IMR-90 (cell line): ENCODE data around the gene NEDD1. TPM values are rescaled to one million over a fixed set of nuclear protein-coding genes. Genes with fewer than 3 reads are reported as not detected.

Experiments used
- ATAC-seq: fragments of 200-7000 bp; cut with Tn5 transposase; 2 replicates; pipeline ENCODE4 v1.9.1; 2020; ENCODE audit warnings: low read depth, mild to moderate bottlenecking, moderate library complexity
- BruUV-seq: library from RNA; stranded (reverse); fragments of 400-500 nt; replicated peaks from 2 replicates; lab custom pipeline; 2021; lab: Mats Ljungman, UMichigan
- CTCF ChIA-PET: fragments of 300-600 bp; formaldehyde crosslinking; extraction: SDS; loops from one replicate; lab custom pipeline; 2021; ENCODE audit warnings: antibody characterized with exemption; lab: Yijun Ruan, JAX
- POLR2A ChIA-PET: fragments of 300-600 bp; sonication (Branson Sonifier 250); formaldehyde crosslinking; loops from one replicate; lab custom pipeline; 2022; ENCODE audit warnings: antibody characterized with exemption; ENCODE audit not compliant: unreplicated experiment; lab: Charles Lee
- DNase-seq: peaks from one replicate; pipeline ENCODE4 v3.0.0; 2013
- H2AFZ ChIP-seq: replicated peaks from 2 replicates; pipeline ENCODE3; 2013; ENCODE audit warnings: low read length, mild to moderate bottlenecking; ENCODE audit not compliant: poor library complexity
- H2AK5ac ChIP-seq: 2 replicates; pipeline ENCODE4 v1.6.1; 2013; ENCODE audit warnings: low read depth, low read length, inconsistent platforms
- H2AK9ac ChIP-seq: replicated peaks from 2 replicates; pipeline ENCODE3; 2013; ENCODE audit warnings: mild to moderate bottlenecking, low read depth, low read length, moderate library complexity; ENCODE audit not compliant: poor library complexity
- H2BK120ac ChIP-seq: 2 replicates; pipeline ENCODE4 v1.6.1; 2013; ENCODE audit warnings: low read depth, low read length, inconsistent platforms
- H2BK15ac ChIP-seq: 3 replicates; pipeline ENCODE4 v1.6.1; 2013; ENCODE audit warnings: low read depth, low read length, inconsistent platforms
- H2BK20ac ChIP-seq: 2 replicates; pipeline ENCODE4 v1.6.1; 2013; ENCODE audit warnings: low read depth, mild to moderate bottlenecking, inconsistent platforms, low read length, moderate library complexity
- H2BK5ac ChIP-seq: 2 replicates; pipeline ENCODE4 v1.6.1; 2013; ENCODE audit warnings: mild to moderate bottlenecking, low read depth, low read length, inconsistent platforms; ENCODE audit not compliant: poor library complexity, severe bottlenecking
- H3K14ac ChIP-seq: replicated peaks from 2 replicates; pipeline ENCODE4 v1.6.1; 2013; ENCODE audit warnings: low read depth, low read length, inconsistent platforms
- H3K18ac ChIP-seq: 2 replicates; pipeline ENCODE4 v1.6.1; 2013; ENCODE audit warnings: low read depth, low read length, control low read depth
- H3K23ac ChIP-seq: 2 replicates; pipeline ENCODE4 v1.6.1; 2013; ENCODE audit warnings: low read depth, low read length, inconsistent platforms
- H3K27ac ChIP-seq: 2 replicates; pipeline ENCODE4 v1.5.1; 2013; ENCODE audit warnings: mild to moderate bottlenecking, control low read depth, low read length; ENCODE audit not compliant: insufficient read depth
- H3K27me3 ChIP-seq: 2 replicates; pipeline ENCODE4 v1.6.1; 2013; ENCODE audit warnings: low read length; ENCODE audit not compliant: control insufficient read depth, insufficient read depth
- H3K36me3 ChIP-seq: 2 replicates; pipeline ENCODE4 v1.6.1; 2013; ENCODE audit warnings: low read length, mixed read lengths; ENCODE audit not compliant: control insufficient read depth, insufficient read depth
- H3K4ac ChIP-seq: 2 replicates; pipeline ENCODE4 v1.6.1; 2013; ENCODE audit warnings: low read depth, low read length, inconsistent platforms
- H3K4me1 ChIP-seq: 2 replicates; pipeline ENCODE4 v1.6.1; 2013; ENCODE audit warnings: low read length, mixed read lengths; ENCODE audit not compliant: control insufficient read depth, insufficient read depth
- H3K4me2 ChIP-seq: 2 replicates; pipeline ENCODE4 v1.6.1; 2013; ENCODE audit warnings: low read depth, mild to moderate bottlenecking, control low read depth, low read length, moderate library complexity
- H3K4me3 ChIP-seq: 2 replicates; pipeline ENCODE4 v1.5.1; 2013; ENCODE audit warnings: low read depth, mild to moderate bottlenecking, control low read depth, low read length, moderate library complexity; ENCODE audit not compliant: insufficient read depth
- H3K56ac ChIP-seq: 2 replicates; pipeline ENCODE4 v1.6.1; 2013; ENCODE audit warnings: low read length, inconsistent platforms; ENCODE audit not compliant: insufficient read depth; ENCODE audit errors: extremely low read depth
- H3K79me1 ChIP-seq, 2 experiments: 2 replicates each; pipeline ENCODE4 v1.6.1; 2013; ENCODE audit warnings: low read length in 2 of 2, inconsistent platforms in 1 of 2, low read depth in 1 of 2
- H3K9ac ChIP-seq: 2 replicates; pipeline ENCODE4 v1.6.1; 2013; ENCODE audit warnings: low read depth, low read length, control low read depth
- H3K9me1 ChIP-seq: 2 replicates; pipeline ENCODE4 v1.6.1; 2013; ENCODE audit warnings: low read length, inconsistent platforms; ENCODE audit not compliant: insufficient read depth
- H3K9me3 ChIP-seq: 2 replicates; pipeline ENCODE4 v1.6.1; 2013; ENCODE audit warnings: low read length; ENCODE audit not compliant: control insufficient read depth, insufficient read depth
- H4K20me1 ChIP-seq: 2 replicates; pipeline ENCODE4 v1.6.1; 2013; ENCODE audit warnings: low read length, inconsistent platforms; ENCODE audit not compliant: insufficient read depth
- H4K5ac ChIP-seq: 2 replicates; pipeline ENCODE4 v1.6.1; 2013; ENCODE audit warnings: mild to moderate bottlenecking, low read depth, low read length, control low read depth
- H4K8ac ChIP-seq, 2 experiments: 2 replicates each; pipeline ENCODE4 v1.6.1; 2013; ENCODE audit warnings: low read depth in 2 of 2, low read length in 2 of 2, control low read depth in 1 of 2, inconsistent platforms in 1 of 2
- H4K91ac ChIP-seq: 2 replicates; pipeline ENCODE4 v1.6.1; 2013; ENCODE audit warnings: low read depth, low read length, inconsistent platforms; ENCODE audit not compliant: insufficient read depth
- BHLHE40 ChIP-seq: fragments of 150-350 bp; IDR thresholded peaks from 2 replicates; pipeline ENCODE4 v1.6.1; 2016; ENCODE audit warnings: mild to moderate bottlenecking, low read depth, low read length
- CEBPB ChIP-seq: IDR thresholded peaks from 2 replicates; pipeline ENCODE4 v1.6.1; 2012; ENCODE audit warnings: low read depth, low read length, improper control_type of control experiment
- CHD1 ChIP-seq: IDR thresholded peaks from 2 replicates; pipeline ENCODE4 v1.6.1; 2012; ENCODE audit warnings: low read depth, low read length, improper control_type of control experiment
- CTCF ChIP-seq: conservative IDR thresholded peaks from 2 replicates; pipeline ENCODE4 v1.5.1; 2012; ENCODE audit warnings: mild to moderate bottlenecking, low read depth, low read length, improper control_type of control experiment
- ELK1 ChIP-seq: fragments of 150-350 bp; IDR thresholded peaks from 2 replicates; pipeline ENCODE4 v1.6.1; 2016; ENCODE audit warnings: low read depth, mild to moderate bottlenecking, low read length, moderate library complexity, borderline replicate concordance
- FOS ChIP-seq: fragments of 150-350 bp; IDR thresholded peaks from 2 replicates; pipeline ENCODE4 v1.6.1; 2016; ENCODE audit warnings: low read depth, low read length
- MAFK ChIP-seq: IDR thresholded peaks from 2 replicates; pipeline ENCODE4 v1.6.1; 2012; ENCODE audit warnings: low read depth, low read length, improper control_type of control experiment
- MAZ ChIP-seq: IDR thresholded peaks from 2 replicates; pipeline ENCODE4 v1.6.1; 2012; ENCODE audit warnings: low read depth, mild to moderate bottlenecking, low read length, improper control_type of control experiment, moderate library complexity, borderline replicate concordance
- MXI1 ChIP-seq: IDR thresholded peaks from 2 replicates; pipeline ENCODE4 v1.6.1; 2012; ENCODE audit warnings: low read depth, mild to moderate bottlenecking, low read length, moderate library complexity, borderline replicate concordance
- NFE2L2 ChIP-seq: fragments of 150-350 bp; IDR thresholded peaks from 2 replicates; pipeline ENCODE4 v1.6.1; 2016; ENCODE audit warnings: low read depth, mild to moderate bottlenecking, low read length
- POLR2A ChIP-seq: IDR thresholded peaks from 2 replicates; pipeline ENCODE4 v1.6.1; 2012; ENCODE audit warnings: mild to moderate bottlenecking, low read depth, low read length
- RAD21 ChIP-seq: IDR thresholded peaks from 2 replicates; pipeline ENCODE4 v1.6.1; 2012; ENCODE audit warnings: low read length, improper control_type of control experiment
- RCOR1 ChIP-seq: IDR thresholded peaks from 2 replicates; pipeline ENCODE4 v1.6.1; 2012; ENCODE audit warnings: mild to moderate bottlenecking, low read length, improper control_type of control experiment; ENCODE audit not compliant: insufficient replicate concordance
- RFX5 ChIP-seq: IDR thresholded peaks from 2 replicates; pipeline ENCODE4 v1.8.0; 2012; ENCODE audit warnings: low read depth, mild to moderate bottlenecking, low read length, moderate library complexity
- USF2 ChIP-seq: fragments of 150-350 bp; IDR thresholded peaks from 2 replicates; pipeline ENCODE4 v1.6.1; 2017; ENCODE audit warnings: mild to moderate bottlenecking, antibody characterized with exemption, low read length, low read depth
- WGBS, 2 experiments: methylation state at CpG; one replicate each; pipeline versions ENCODE4 v1.1.5 to v1.1.7; 2013; ENCODE audit warnings: missing lambda C conversion rate in 2 of 2; ENCODE audit not compliant: insufficient read length in 1 of 2; ENCODE audit errors: extremely low coverage in 2 of 2; 5-methylcytosine and 5-hydroxymethylcytosine counted together
- dilution Hi-C: fragments of 300-500 bp; cut with HindIII; formaldehyde crosslinking; loops from one replicate; pipeline ENCODE4 v1.14.3; 2018; ENCODE audit warnings: low sequenced_read_pairs; ENCODE audit not compliant: unreplicated experiment
- in situ Hi-C: fragments of 300-500 bp; cut with MboI; formaldehyde crosslinking; loops from 3 replicates; pipeline ENCODE4 v1.14.3; 2019; ENCODE audit warnings: low sequenced_read_pairs, inconsistent platforms, mixed read lengths
- intact Hi-C: fragments of 100-400 bp; cut with micrococcal nuclease; formaldehyde crosslinking; loops from 2 replicates; pipeline ENCODE4 v1.10.0; 2022
- polyA plus RNA-seq, 3 experiments: library from polyadenylated mRNA; depleted of rRNA; stranded (reverse); fragments of >200 nt; gene quantifications; 2 replicates each; pipeline ENCODE4 v1.2.3, GENCODE V29; 2012; ENCODE audit warnings: low replicate concordance in 1 of 3
- total RNA-seq: library from RNA; depleted of rRNA; stranded (reverse); fragments of >200 nt; gene quantifications from 2 replicates; pipeline ENCODE4 v1.2.3, GENCODE V29; 2012

The NEDD1 gene
- total and polyA plus RNA-seq, 2 of the 4 experiments (the other 2 are of a cell fraction): 10.0 to 48.0 TPM

GRCh38 chr12:96907671-96908422 lies 790 bp downstream of the NEDD1 start:
- H3K4me1 ChIP-seq: peaks cover 5% of the 10 kb centered on the region; the same call in 1 of the 2 replicates
- TF ChIP-seq POLR2A (no peak), USF2 (no peak), CTCF (no peak), CHD1 (no peak), RCOR1 (no peak), NFE2L2 (no peak), RFX5 (no peak), ELK1 (no peak), MAZ (no peak), MAFK (no peak), FOS (no peak), BHLHE40 (no peak), CEBPB (no peak), MXI1 (no peak), RAD21 (no peak)

More at GRCh38 chr12:96907671-96908422, 790 bp downstream of the NEDD1 start:
- Histone ChIP-seq H3K27ac (peak overlapping the region; percentile 46), H3K9ac (peak overlapping the region; percentile 88), H2AFZ (peak overlapping the region; percentile 93), H3K18ac (peak overlapping the region; percentile 3; the same call in 1 of the 2 replicates), H3K4me2 (peak overlapping the region; percentile 84), H4K91ac (peak overlapping the region; percentile 45; the same call in 1 of the 2 replicates), H2BK20ac (no peak overlapping the region), H3K27me3 (no peaks in the 10 kb centered on the region), H3K23ac (peak overlapping the region; percentile 50), H3K36me3 (no peaks in the 10 kb centered on the region), H3K79me1 (peaks cover 27 to 29% of the 10 kb centered on the region in 2 experiments), H4K8ac (peak overlapping the region; percentile 72 to 97), H4K5ac (peak overlapping the region; percentile 40; the same call in 1 of the 2 replicates), H2AK5ac (peak overlapping the region; percentile 42; the same call in 1 of the 2 replicates), H3K56ac (peak overlapping the region; percentile 66), H3K14ac (peak overlapping the region; percentile 32), H3K9me3 (no peaks in the 10 kb centered on the region), H2BK15ac (no peak overlapping the region; the same call in 2 of the 3 replicates), H4K20me1 (no peaks in the 10 kb centered on the region), H2BK5ac (peak overlapping the region; percentile 18), H3K9me1 (peaks cover 4% of the 10 kb centered on the region), H2AK9ac (peak overlapping the region; percentile 13), H2BK120ac (no peak overlapping the region), H3K4ac (peak overlapping the region; percentile 63), H3K4me3 (peak overlapping the region; percentile 86)
- DNase-seq (peak; percentile 25), ATAC-seq (peak; percentile 56)
- 0% methylated on average over 2 of the region's 23 CpGs; no CpG with 5 or more reads in 1 of the 2 experiments for WGBS, 2 experiments
- TSS peak; percentile 32 for BruUV-seq
- ChIA-PET CTCF (no interaction called here), POLR2A (no interaction called here)
- dilution Hi-C loops: no loop called here
- in situ Hi-C loops: no loop called here
- intact Hi-C loops: no loop called here
